GM12801 (cell line): ENCODE measurements around the gene ZNF628.

Source experiments
- CTCF ChIP-seq: IDR thresholded peaks from one replicate; pipeline ENCODE4 v1.5.1; 2011; ENCODE audit warnings: control low read depth; ENCODE audit not compliant: insufficient read length; ENCODE audit errors: extremely low read depth

The ZNF628 gene

GRCh38 chr19:55504252-55504603, 27.8 kb downstream of the ZNF628 start:
- no peak for TF ChIP-seq CTCF

DNA sequence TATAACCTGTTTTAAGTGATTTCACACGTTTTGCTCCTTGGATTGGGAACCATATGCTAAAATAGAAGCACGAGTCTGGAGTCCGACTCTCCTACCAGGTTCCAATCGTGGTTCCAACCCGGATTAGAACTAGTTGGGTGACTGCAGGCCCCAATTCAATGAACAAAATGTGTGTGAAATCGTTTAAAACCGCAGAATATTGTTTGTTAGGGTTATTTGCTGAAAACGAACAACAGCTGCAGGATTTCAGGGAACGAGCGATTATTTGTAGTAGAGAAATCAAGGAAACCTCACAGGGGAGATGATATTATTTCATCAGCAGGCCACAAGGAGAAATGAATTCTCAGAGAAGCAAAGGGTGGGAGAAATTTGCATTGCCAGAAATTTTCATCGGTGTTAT, 28.6 kb downstream of the ZNF628 start:
- TF ChIP-seq CTCF, result no peak

DNA sequence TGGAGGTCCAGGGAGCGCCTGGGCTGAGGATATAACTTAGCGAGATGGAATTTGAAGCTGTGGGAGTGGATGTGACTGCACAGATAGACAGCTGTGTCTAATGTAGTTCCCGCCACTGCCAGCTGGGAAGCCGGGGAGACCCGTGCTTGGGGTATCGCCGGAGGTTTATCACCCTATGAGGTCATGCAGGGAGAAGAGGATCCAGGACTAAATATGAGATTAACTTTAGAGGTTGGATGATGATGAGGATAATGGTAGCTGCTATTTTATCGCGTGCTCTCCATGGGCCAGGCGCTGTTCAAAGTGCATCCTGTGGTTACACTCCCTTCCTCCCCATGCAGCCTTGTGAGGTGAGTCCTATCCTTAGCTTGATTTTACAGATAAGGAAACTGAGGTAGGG, 31.7 kb downstream of the ZNF628 start:
- TF ChIP-seq CTCF, result no peak

DNA sequence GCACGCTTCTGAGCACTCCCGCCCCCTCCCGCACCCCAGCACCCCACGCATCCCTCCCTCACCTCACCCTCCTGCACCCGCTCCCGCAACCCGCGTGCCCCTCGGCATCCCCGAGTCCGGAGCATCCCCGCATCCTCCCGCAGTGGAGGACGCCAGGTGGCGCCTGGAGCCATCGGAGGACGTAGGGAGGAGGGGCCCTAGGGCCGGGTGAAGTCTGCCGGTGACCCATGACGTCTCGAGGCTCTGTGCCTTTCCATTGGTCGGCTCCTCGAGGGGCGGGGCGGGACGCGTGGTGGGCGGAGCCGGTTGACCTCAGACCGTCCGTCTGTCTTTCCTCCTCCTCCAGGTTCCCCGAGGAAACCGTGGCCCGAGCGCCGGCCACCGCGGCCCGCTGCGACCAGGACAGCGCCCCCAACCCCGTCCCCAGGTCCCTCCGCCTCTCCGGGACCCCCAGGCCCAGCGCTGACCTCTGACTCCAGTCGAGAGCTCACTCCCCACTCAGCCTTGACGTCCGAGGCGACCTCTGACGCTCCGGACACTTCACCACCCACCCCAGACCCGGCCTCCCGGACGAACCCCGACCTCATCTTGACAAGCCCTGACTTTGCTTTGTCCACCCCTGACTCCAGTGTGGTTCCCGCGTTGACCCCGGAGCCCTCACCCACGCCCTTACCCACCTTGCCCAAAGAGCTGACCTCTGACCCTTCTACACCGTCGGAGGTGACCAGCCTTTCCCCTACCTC, 40.6 kb downstream of the ZNF628 start:
- TF ChIP-seq CTCF, result no peak

GRCh38 chr19:55519451-55520311, 43.3 kb downstream of the ZNF628 start:
- no peak for TF ChIP-seq CTCF

DNA sequence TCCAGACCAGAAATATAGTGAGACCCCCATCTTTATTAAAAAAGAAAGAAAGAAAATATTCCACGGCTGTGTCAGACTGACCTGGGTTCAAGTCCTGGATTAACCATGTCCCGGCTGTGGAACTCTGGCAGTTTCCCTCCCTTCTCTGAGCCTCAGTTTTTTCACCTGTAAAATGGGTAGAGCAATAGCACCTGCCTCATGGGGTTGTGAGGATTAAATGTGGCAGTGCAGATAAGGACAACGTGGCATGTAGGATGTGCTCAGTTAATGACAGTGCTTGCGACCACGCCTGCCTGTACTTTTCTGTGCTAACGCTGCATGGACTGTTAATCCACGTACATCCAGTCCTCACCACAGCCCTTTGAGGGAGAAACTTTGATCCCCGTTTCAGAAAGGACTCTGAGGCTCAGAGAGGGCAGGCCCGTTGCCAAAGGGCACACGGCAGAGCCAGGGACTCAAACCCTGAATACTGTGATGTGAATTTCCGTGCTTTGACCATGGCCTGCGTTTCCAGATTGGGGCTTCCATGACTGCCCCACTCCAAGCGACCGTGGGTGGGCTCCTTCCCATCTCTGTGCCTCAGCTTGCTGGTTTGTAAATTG, 44.4 kb downstream of the ZNF628 start:
- TF ChIP-seq CTCF, result no peak

DNA sequence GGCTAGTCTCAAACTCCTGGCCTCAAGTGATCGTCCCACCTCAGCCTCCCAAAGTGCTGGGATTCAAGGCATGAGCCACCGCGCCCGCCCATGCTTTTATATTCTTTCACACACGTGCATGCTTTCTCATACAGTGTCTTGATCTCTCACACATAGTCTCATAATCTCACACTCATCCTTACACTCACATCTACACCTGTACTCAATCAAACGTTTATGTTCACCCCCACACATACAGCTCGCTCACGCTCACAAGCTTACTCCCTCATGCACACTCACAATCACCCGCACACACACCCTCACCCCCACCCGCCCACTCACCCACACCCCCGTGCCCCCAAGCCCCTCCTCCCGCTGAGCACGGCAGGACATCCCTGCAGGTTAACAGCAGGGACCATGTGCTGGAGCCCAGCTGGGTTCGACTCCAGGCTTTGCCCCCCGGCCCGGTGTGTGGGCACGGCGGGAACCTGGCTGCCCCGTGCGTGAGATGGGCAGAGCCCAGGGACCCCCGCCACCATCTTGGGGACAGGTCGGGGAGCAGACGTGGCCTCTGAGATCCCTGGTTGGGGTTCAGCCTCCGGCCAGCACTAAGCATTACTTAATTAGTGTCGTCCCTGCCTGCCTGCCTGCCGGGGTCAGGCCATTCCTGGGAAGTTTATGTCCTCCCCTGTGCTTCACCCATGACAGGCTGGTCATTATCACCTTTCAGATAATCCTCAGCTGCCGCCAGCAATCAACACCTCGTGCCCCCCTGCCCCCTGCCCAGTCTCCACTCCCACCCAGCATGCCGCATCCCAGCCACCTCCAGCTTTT, 49.1 kb downstream of the ZNF628 start:
- TF ChIP-seq CTCF, result no peak
